Stimulated activated naive CD8-positive, alpha-beta T cell treated with anti-CD3 and anti-CD28 coated beads, Interleukin-15, Interleukin-2, amounts not matched to agents 100 ng/mL and 50 ng/mL, for 24 hours (primary cell): Measurements from ENCODE around the gene FHIT.

ENCODE experiments used
- H3K27ac Mint-ChIP-seq: one replicate; pipeline ENCODE4 v1.8.0; 2021; ENCODE audit warnings: mild to moderate bottlenecking, mixed read lengths
- H3K27me3 Mint-ChIP-seq: one replicate; pipeline ENCODE4 v1.8.0; 2021; ENCODE audit warnings: mixed read lengths
- H3K36me3 Mint-ChIP-seq: one replicate; pipeline ENCODE4 v1.8.0; 2021; ENCODE audit warnings: low read depth, mixed read lengths
- H3K4me1 Mint-ChIP-seq: one replicate; pipeline ENCODE4 v1.8.0; 2021; ENCODE audit warnings: low read depth, mixed read lengths
- H3K4me3 Mint-ChIP-seq: one replicate; pipeline ENCODE4 v1.8.0; 2021; ENCODE audit warnings: mild to moderate bottlenecking, mixed read lengths
- H3K9me3 Mint-ChIP-seq: one replicate; pipeline ENCODE4 v1.8.0; 2021; ENCODE audit warnings: mixed read lengths

The FHIT gene

GRCh38 chr3:60365360-60365759 is 885.9 kb downstream of the FHIT start:
- no peaks in the 10 kb centered on the region for H3K27me3 Mint-ChIP-seq
- H3K9me3 Mint-ChIP-seq = peaks cover 7% of the 10 kb centered on the region
- H3K4me1 Mint-ChIP-seq = peaks cover 32% of the 10 kb centered on the region
- no peak overlapping the region for H3K4me3 Mint-ChIP-seq
- H3K36me3 Mint-ChIP-seq = no peaks in the 10 kb centered on the region
- no peak overlapping the region for H3K27ac Mint-ChIP-seq

- peaks cover 4% of the 10 kb centered on the region for H3K9me3 Mint-ChIP-seq
- peaks cover 32% of the 10 kb centered on the region for H3K4me1 Mint-ChIP-seq
- no peaks in the 10 kb centered on the region for H3K27me3 Mint-ChIP-seq
- H3K27ac Mint-ChIP-seq = no peak overlapping the region
- no peaks in the 10 kb centered on the region for H3K36me3 Mint-ChIP-seq
- no peak overlapping the region for H3K4me3 Mint-ChIP-seq
Measured at GRCh38 chr3:60364475-60364874, 886.8 kb downstream of the FHIT start.

GRCh38 chr3:60363817-60364216 is 887.4 kb downstream of the FHIT start:
- peaks cover 32% of the 10 kb centered on the region for H3K4me1 Mint-ChIP-seq
- no peaks in the 10 kb centered on the region for H3K27me3 Mint-ChIP-seq

GRCh38 chr3:60355825-60356224 is 895.4 kb downstream of the FHIT start:
- no peaks in the 10 kb centered on the region for H3K4me1 Mint-ChIP-seq
- H3K36me3 Mint-ChIP-seq = no peaks in the 10 kb centered on the region
- no peak overlapping the region for H3K4me3 Mint-ChIP-seq
- H3K9me3 Mint-ChIP-seq = no peaks in the 10 kb centered on the region
- H3K27me3 Mint-ChIP-seq = no peaks in the 10 kb centered on the region
- H3K27ac Mint-ChIP-seq = no peak overlapping the region

More at GRCh38 chr3:60363817-60364216, 887.4 kb downstream of the FHIT start:
- peak overlapping the region; percentile 32 for H3K27ac Mint-ChIP-seq
- H3K36me3 Mint-ChIP-seq = no peaks in the 10 kb centered on the region
- no peaks in the 10 kb centered on the region for H3K9me3 Mint-ChIP-seq
- no peak overlapping the region for H3K4me3 Mint-ChIP-seq

- no peaks in the 10 kb centered on the region for H3K27me3 Mint-ChIP-seq
- H3K9me3 Mint-ChIP-seq = peaks cover 4% of the 10 kb centered on the region
- no peaks in the 10 kb centered on the region for H3K4me1 Mint-ChIP-seq
- no peak overlapping the region for H3K27ac Mint-ChIP-seq
- H3K36me3 Mint-ChIP-seq = no peaks in the 10 kb centered on the region
- H3K4me3 Mint-ChIP-seq = no peak overlapping the region
Measured at GRCh38 chr3:60351481-60351880, 899.8 kb downstream of the FHIT start.

- H3K36me3 Mint-ChIP-seq = no peaks in the 10 kb centered on the region
- H3K27ac Mint-ChIP-seq = no peak overlapping the region
- H3K27me3 Mint-ChIP-seq = no peaks in the 10 kb centered on the region
- H3K4me1 Mint-ChIP-seq = no peaks in the 10 kb centered on the region
- no peak overlapping the region for H3K4me3 Mint-ChIP-seq
- peaks cover 7% of the 10 kb centered on the region for H3K9me3 Mint-ChIP-seq
Measured at GRCh38 chr3:60344340-60344739, 906.9 kb downstream of the FHIT start.

- Mint-ChIP-seq H3K27ac (no peak overlapping the region), H3K27me3 (no peaks in the 10 kb centered on the region), H3K4me1 (no peaks in the 10 kb centered on the region), H3K4me3 (no peak overlapping the region), H3K36me3 (no peaks in the 10 kb centered on the region), H3K9me3 (peaks cover 7% of the 10 kb centered on the region)
Measured at GRCh38 chr3:60343831-60344230, 907.4 kb downstream of the FHIT start.

GRCh38 chr3:60339304-60339703 is 911.9 kb downstream of the FHIT start:
- Mint-ChIP-seq H3K36me3 (no peaks in the 10 kb centered on the region), H3K4me1 (no peaks in the 10 kb centered on the region), H3K9me3 (peaks cover 4% of the 10 kb centered on the region), H3K27me3 (no peaks in the 10 kb centered on the region), H3K4me3 (no peak overlapping the region), H3K27ac (no peak overlapping the region)

GRCh38 chr3:60337421-60337820 is 913.8 kb downstream of the FHIT start:
- Mint-ChIP-seq H3K4me3 (no peak overlapping the region), H3K36me3 (no peaks in the 10 kb centered on the region), H3K9me3 (peaks cover 8% of the 10 kb centered on the region)

GRCh38 chr3:60336061-60336460 is 915.2 kb downstream of the FHIT start:
- Mint-ChIP-seq H3K27me3 (no peaks in the 10 kb centered on the region), H3K4me3 (no peak overlapping the region), H3K4me1 (peaks cover 6% of the 10 kb centered on the region), H3K9me3 (peaks cover 4% of the 10 kb centered on the region), H3K27ac (no peak overlapping the region), H3K36me3 (no peaks in the 10 kb centered on the region)

More at GRCh38 chr3:60337421-60337820, 913.8 kb downstream of the FHIT start:
- no peaks in the 10 kb centered on the region for H3K27me3 Mint-ChIP-seq
- peaks cover 6% of the 10 kb centered on the region for H3K4me1 Mint-ChIP-seq
- no peak overlapping the region for H3K27ac Mint-ChIP-seq

- no peaks in the 10 kb centered on the region for H3K36me3 Mint-ChIP-seq
- H3K4me3 Mint-ChIP-seq = no peak overlapping the region
- no peak overlapping the region for H3K27ac Mint-ChIP-seq
- H3K4me1 Mint-ChIP-seq = peaks cover 6% of the 10 kb centered on the region
- peaks cover 4% of the 10 kb centered on the region for H3K9me3 Mint-ChIP-seq
- H3K27me3 Mint-ChIP-seq = no peaks in the 10 kb centered on the region
Measured at GRCh38 chr3:60333710-60334109, 917.5 kb downstream of the FHIT start.

- peaks cover 6% of the 10 kb centered on the region for H3K4me1 Mint-ChIP-seq
- H3K27ac Mint-ChIP-seq = no peak overlapping the region
- no peak overlapping the region for H3K4me3 Mint-ChIP-seq
- H3K9me3 Mint-ChIP-seq = peaks cover 4% of the 10 kb centered on the region
- no peaks in the 10 kb centered on the region for H3K36me3 Mint-ChIP-seq
- no peaks in the 10 kb centered on the region for H3K27me3 Mint-ChIP-seq
Measured at GRCh38 chr3:60330107-60330506, 921.1 kb downstream of the FHIT start.

- Mint-ChIP-seq H3K4me3 (no peak overlapping the region), H3K36me3 (no peaks in the 10 kb centered on the region), H3K4me1 (no peaks in the 10 kb centered on the region), H3K9me3 (no peaks in the 10 kb centered on the region), H3K27me3 (no peaks in the 10 kb centered on the region), H3K27ac (no peak overlapping the region)
Measured at GRCh38 chr3:60325610-60326170, 925.6 kb downstream of the FHIT start.

GRCh38 chr3:60323651-60324050 is 927.6 kb downstream of the FHIT start:
- Mint-ChIP-seq H3K36me3 (no peaks in the 10 kb centered on the region), H3K27me3 (no peaks in the 10 kb centered on the region), H3K27ac (no peak overlapping the region), H3K4me3 (no peak overlapping the region), H3K9me3 (peaks cover 3% of the 10 kb centered on the region), H3K4me1 (no peaks in the 10 kb centered on the region)

GRCh38 chr3:60323180-60323579 is 928.1 kb downstream of the FHIT start:
- Mint-ChIP-seq H3K36me3 (no peaks in the 10 kb centered on the region), H3K27me3 (no peaks in the 10 kb centered on the region), H3K4me1 (no peaks in the 10 kb centered on the region), H3K27ac (no peak overlapping the region), H3K4me3 (no peak overlapping the region), H3K9me3 (peaks cover 3% of the 10 kb centered on the region)

GRCh38 chr3:60322298-60322856 is 928.9 kb downstream of the FHIT start:
- Mint-ChIP-seq H3K9me3 (peaks cover 3% of the 10 kb centered on the region), H3K4me3 (no peak overlapping the region), H3K27me3 (no peaks in the 10 kb centered on the region), H3K27ac (no peak overlapping the region), H3K4me1 (no peaks in the 10 kb centered on the region), H3K36me3 (no peaks in the 10 kb centered on the region)
